Aorta (tissue), 5 donors: Measurements from ENCODE around the gene DIO3. TPM values are rescaled to one million over a fixed set of nuclear protein-coding genes. Genes with fewer than 3 reads are reported as not detected.

Source experiments
- ATAC-seq: fragments of 200-7000 bp; cut with Tn5 transposase; one replicate; pipeline ENCODE4 v1.9.1; 2022; ENCODE audit warnings: moderate library complexity; ENCODE audit not compliant: low FRiP score
- DNase-seq, 2 donors: peaks; one replicate each; pipeline ENCODE4 v3.0.0-alpha.2; 2020
- H3K27ac ChIP-seq, 2 donors: one replicate each; pipeline ENCODE4 v1.5.1; 2013; ENCODE audit warnings: low read length in 2 of 2, mild to moderate bottlenecking in 2 of 2, moderate library complexity in 2 of 2, control low read depth in 1 of 2, inconsistent platforms in 1 of 2, low read depth in 1 of 2
- H3K27me3 ChIP-seq, 2 donors: one replicate each; pipeline ENCODE4 v1.6.1; 2013; ENCODE audit warnings: control low read depth in 1 of 2, low read length in 1 of 2, mild to moderate bottlenecking in 1 of 2, moderate library complexity in 1 of 2; ENCODE audit not compliant: insufficient read depth in 2 of 2, control insufficient read depth in 1 of 2
- H3K36me3 ChIP-seq, 2 donors: one replicate each; pipeline ENCODE4 v1.6.1; 2013; ENCODE audit warnings: control low read depth in 1 of 2, low read length in 1 of 2, mild to moderate bottlenecking in 1 of 2; ENCODE audit not compliant: insufficient read depth in 2 of 2, control insufficient read depth in 1 of 2
- H3K4me1 ChIP-seq, 2 donors: one replicate each; pipeline ENCODE4 v1.6.1; 2013; ENCODE audit warnings: low read length in 2 of 2, control low read depth in 1 of 2, mild to moderate bottlenecking in 1 of 2, moderate library complexity in 1 of 2; ENCODE audit not compliant: insufficient read depth in 2 of 2, control insufficient read depth in 1 of 2
- H3K4me3 ChIP-seq, 2 donors: one replicate each; pipeline ENCODE4 v1.5.1; 2013; ENCODE audit warnings: low read length in 2 of 2, control low read depth in 1 of 2, mild to moderate bottlenecking in 1 of 2
- H3K9me3 ChIP-seq: one replicate; pipeline ENCODE4 v1.6.1; 2013; ENCODE audit warnings: mild to moderate bottlenecking, low read length; ENCODE audit not compliant: control insufficient read depth
- WGBS, 2 donors: extraction: QIAGEN DNeasy Blood & Tissue Kit; methylation state at CpG; one replicate each; pipeline ENCODE4 v1.1.7; 2013; 5-methylcytosine and 5-hydroxymethylcytosine counted together
- intact Hi-C, 2 donors: fragments of 100-400 bp; cut with DNase I; formaldehyde crosslinking; loops; one replicate each; pipeline versions ENCODE4 v1.14.2 to v1.15.0; 2022
- polyA plus RNA-seq, 2 donors: library from polyadenylated mRNA; stranded (reverse); fragments of 200-250 nt; gene quantifications; one replicate each; pipeline ENCODE4 v1.2.3, GENCODE V29; 2013
- total RNA-seq, 2 donors: library from RNA; stranded (reverse); fragmentation: NEBNext Ultra II Directional; extraction: Animal tissue kit (Norgen Biotek cat#: 25700); gene quantifications; one replicate each; pipeline ENCODE4 v1.2.1, GENCODE V29; 2021
- donor health status: healthy with polysubstance abuse.
- donor health status: Bipolar disorder and iron deficiency.
- donor health status: DM: no; HTN: no; CAD: no.
- donor health status: DM: no; HTN: no; CAD: no.
- donor health status: DM: yes; HTN: yes; CAD: no.

DIO3 gene
- total and polyA plus RNA-seq, 4 donors = 0.05 to 5.8 (median 2.0) TPM

DNA sequence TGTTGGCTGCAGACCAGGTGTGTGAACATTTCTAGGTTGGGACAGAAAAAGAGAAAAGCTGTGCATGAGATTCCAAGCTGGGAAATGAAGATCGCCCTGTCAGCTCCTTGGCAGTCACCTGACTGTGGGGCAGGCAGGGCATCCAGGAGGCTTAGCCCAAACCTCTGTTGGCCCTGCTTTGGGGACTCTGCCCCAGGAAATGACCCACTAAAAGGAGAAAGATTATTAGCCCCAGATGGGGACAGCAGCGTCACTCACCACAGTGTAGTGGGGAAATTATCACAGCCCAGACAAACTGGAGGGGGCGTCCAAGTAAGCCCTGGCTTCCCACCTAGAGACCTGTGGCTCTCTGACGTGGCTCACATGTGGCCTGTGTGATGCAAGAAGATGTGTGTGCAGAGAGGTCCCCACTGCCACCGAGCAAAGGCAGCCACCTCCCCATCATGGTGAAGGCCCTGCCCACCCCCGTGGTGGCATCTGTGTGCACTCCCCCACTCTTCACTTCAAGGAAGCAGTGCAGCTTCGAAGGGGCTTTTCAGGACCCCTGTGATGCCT, 39.1 kb downstream of the DIO3 start:
- 71 to 72% methylated on average over 7 of the region's 7 CpGs for WGBS, 2 donors
- intact Hi-C loops = no loop called here
- no peak for DNase-seq

DNA sequence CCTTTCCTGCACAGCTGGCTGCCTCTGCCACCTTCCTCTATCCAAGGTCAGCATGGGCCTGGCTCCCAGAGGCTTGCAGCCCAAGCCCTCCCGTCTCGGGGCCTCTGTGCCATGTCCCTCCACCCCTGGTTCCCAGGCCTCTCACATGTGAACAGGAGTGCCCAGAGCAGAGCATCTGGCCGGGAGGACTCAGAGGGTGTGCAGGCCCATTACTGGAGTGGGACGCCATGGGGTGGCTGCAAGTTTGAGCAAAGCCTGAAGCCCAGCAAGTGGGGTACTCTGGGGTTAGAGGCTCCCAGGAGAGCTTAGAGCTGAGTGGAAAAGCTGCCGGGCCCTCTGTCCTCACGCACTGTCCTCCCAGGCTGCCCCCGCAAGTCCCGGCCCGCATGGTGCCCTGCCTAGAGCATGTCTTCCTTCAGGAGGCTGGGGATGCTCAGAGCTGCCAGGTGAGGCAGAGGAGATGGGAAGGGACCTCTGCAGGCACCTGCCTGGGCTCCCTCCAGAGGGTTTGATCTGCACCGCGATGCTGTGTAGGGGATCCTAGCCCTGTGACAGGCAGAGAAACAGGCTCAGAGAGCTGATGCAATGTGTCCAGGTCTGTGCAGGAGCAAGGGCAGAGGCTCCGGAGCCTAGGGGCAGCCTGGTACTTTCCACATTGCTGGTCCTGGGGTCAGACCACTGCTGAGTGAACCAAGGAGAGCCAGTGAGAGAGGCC, 39.8 kb downstream of the DIO3 start:
- Histone ChIP-seq H3K36me3 (no peaks in the 10 kb centered on the region), H3K27ac (no peak overlapping the region), H3K4me3 (no peak overlapping the region), H3K4me1 (no peaks in the 10 kb centered on the region), H3K27me3 (no peaks in the 10 kb centered on the region), H3K9me3 (peaks cover 3% of the 10 kb centered on the region)
- DNase-seq (peak; percentile 26 to 63), ATAC-seq (no peak)
- intact Hi-C loops = no loop called here
- WGBS, 2 donors = 85 to 89% methylated on average over 12 of the region's 12 CpGs

More for the DNA sequence above, 39.1 kb downstream of the DIO3 start:
- Histone ChIP-seq H3K4me1 (no peaks in the 10 kb centered on the region), H3K27ac (no peak overlapping the region), H3K36me3 (no peaks in the 10 kb centered on the region), H3K27me3 (no peaks in the 10 kb centered on the region), H3K9me3 (peaks cover 3% of the 10 kb centered on the region), H3K4me3 (no peak overlapping the region)
- ATAC-seq = no peak

DNA sequence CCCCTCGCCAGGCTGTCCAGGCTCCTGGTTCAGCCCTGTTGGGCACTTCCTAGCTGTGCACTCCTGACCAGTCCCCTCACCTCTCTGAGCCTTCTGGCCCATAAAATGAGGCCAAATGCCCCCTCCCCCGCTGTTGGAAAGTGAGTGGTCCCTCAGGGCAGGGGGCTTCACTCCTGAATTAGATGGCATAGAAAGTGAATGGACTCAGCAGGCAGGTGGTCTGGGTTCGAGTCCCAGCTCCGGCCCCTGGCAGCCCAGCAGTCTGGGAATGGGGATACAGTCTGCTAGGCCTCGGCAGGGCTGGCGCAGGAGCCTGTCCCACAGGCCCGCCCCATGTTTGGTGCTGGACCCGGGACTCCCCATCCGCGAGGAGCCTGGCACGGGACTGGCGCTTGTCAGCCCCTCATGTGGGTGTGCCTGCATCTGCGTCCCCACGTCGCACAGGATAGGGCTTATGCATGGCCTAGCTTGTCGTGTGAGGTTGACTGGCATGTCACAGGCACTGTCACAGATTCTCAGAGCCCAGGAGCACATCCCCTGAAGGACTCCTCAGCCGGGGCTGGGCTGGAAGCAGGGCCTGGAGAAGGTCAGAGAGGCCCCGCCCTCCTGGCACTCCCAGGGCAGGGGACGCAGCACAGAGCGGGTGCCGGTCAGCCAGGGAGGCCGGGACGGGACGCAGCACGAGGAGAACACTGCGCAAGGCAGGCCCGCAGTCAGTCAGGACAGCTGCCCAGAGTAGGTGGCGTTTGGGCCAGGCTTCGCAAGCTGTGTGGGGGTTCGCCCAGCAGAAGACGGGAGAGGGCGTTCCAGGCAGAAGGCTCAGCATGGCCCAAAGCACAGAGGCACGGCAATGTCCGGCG, 40.5 kb downstream of the DIO3 start:
- Histone ChIP-seq H3K27me3 (no peaks in the 10 kb centered on the region), H3K4me3 (no peak overlapping the region), H3K4me1 (no peaks in the 10 kb centered on the region), H3K27ac (no peak overlapping the region), H3K36me3 (no peaks in the 10 kb centered on the region), H3K9me3 (peaks cover 3% of the 10 kb centered on the region)
- DNase-seq (peak; percentile 25 to 71), ATAC-seq (no peak)
- intact Hi-C loops = no loop called here
- 87 to 88% methylated on average over 32 to 35 of the region's 35 CpGs for WGBS, 2 donors

DNA sequence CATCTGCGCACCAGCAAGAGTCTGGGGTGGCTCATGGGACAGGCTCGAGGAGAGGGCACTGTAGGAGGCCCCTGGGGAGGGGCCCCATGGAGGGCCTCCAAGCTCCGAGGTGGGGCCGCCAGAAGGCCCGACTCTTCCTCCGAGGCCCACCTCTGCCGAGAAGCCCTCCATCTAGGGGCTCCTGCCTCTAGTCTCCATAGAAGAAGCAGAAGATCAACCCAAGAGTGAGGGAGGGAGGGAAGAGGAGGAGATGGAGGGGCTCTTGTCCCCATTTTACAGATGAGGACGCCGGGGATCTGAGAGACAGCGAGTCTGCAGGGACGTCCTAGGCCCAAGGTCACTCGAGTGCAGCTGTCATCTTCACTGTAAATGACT, 41.2 kb downstream of the DIO3 start:
- DNase-seq (no peak), ATAC-seq (no peak)
- Histone ChIP-seq H3K4me1 (no peaks in the 10 kb centered on the region), H3K27me3 (no peaks in the 10 kb centered on the region), H3K27ac (no peak overlapping the region), H3K36me3 (no peaks in the 10 kb centered on the region), H3K4me3 (no peak overlapping the region), H3K9me3 (peaks cover 3% of the 10 kb centered on the region)
- WGBS, 2 donors = 89 to 90% methylated on average over 12 of the region's 12 CpGs
- intact Hi-C loops = no loop called here

DNA sequence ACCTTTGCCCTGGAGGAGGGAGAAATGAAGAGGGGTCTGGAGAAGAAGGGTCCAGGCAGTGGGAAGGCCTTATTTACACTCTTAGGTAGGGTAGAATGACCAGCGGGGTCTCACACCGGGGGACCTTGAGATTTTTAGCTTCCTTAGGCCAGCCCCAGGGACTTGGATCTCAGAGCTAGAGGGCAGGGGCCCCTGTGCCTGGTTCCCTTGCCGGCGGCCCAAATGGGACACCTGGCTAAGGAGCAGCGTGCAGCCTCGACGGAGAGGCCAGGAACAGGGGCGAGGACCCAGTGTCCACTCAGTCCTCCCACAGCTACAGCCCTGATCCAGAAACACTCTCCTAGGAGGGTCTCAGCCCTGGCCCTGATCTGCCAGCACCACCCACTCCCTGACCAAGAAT, 41.8 kb downstream of the DIO3 start:
- DNase-seq (no peak), ATAC-seq (no peak)
- WGBS, 2 donors = 89 to 92% methylated on average over 8 of the region's 8 CpGs
- no peak overlapping the region for H3K4me3 ChIP-seq
- no peaks in the 10 kb centered on the region for H3K4me1 ChIP-seq
- intact Hi-C loops = no loop called here
- H3K27me3 ChIP-seq = no peaks in the 10 kb centered on the region
- H3K36me3 ChIP-seq = no peaks in the 10 kb centered on the region
- peaks cover 3% of the 10 kb centered on the region for H3K9me3 ChIP-seq
- H3K27ac ChIP-seq = no peak overlapping the region

DNA sequence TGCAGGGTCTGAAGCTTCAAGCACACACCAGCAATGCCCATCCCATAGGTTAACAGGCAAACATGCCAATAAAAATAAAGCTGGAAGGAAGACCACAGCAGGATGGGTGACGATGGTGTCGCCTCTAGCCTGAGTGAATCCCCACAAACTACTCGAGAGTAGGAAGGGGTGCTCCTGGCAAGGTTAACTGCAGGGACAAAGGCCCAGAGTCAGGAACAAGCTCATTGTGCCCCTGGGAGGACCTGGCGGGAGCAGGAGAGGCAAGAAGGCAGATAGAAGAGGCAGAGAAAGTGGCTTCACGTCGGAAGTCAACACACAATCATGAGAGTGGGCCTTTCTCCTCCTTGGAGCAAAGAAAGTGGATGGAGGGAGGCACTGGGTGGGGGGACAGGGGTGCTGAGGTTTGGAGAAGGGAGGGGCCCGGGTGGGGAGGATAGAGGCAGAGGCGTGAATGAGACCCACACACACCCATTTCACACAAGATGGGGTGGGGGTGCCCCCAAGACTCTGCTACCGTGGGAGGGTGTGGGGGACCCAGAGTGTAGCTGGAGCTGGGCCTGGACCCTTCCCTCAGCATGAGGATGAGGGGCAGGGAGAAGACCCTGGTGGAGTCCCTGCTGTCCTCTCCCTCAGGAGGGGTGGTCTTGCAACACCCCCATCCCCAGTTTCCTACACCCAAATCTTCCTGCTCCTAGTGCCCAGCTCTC, 43.1 kb downstream of the DIO3 start:
- WGBS, 2 donors = 79 to 82% methylated on average over 9 of the region's 9 CpGs

GRCh38 chr14:101604935-101605780, 43.9 kb downstream of the DIO3 start:
- DNase-seq (no peak), ATAC-seq (no peak)
- Histone ChIP-seq H3K9me3 (no peaks in the 10 kb centered on the region), H3K4me1 (no peaks in the 10 kb centered on the region), H3K4me3 (no peak overlapping the region), H3K27me3 (no peaks in the 10 kb centered on the region), H3K27ac (no peak overlapping the region), H3K36me3 (no peaks in the 10 kb centered on the region)
- intact Hi-C loops = no loop called here
- 84 to 86% methylated on average over 11 of the region's 11 CpGs for whole genome bisulfite sequencing, 2 donors

More for the DNA sequence above, 43.1 kb downstream of the DIO3 start:
- Histone ChIP-seq H3K4me3 (no peak overlapping the region), H3K36me3 (no peaks in the 10 kb centered on the region), H3K9me3 (no peaks in the 10 kb centered on the region), H3K4me1 (no peaks in the 10 kb centered on the region), H3K27ac (no peak overlapping the region), H3K27me3 (no peaks in the 10 kb centered on the region)
- intact Hi-C loops = no loop called here
- DNase-seq (peak in 1 of 2 donors; percentile 45), ATAC-seq (no peak)

DNA sequence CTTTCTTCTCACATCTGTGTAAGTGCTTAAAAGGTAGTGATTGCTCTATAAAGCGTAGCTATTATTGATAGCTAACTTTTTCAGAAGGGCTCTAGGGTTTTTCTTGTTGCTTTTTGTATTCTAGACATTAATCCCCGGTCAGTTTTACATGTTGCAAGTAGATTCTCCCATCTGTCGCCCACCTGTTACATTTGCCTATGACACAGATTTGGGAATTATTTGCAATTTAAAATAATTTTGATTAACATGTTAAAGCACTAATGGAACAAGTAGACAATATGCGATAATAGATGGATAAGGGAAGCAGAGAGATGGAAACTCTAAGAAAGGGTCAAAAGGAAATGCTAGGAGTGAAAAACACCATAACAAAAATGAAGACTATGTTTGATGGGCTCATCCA, 44.5 kb downstream of the DIO3 start:
- H3K27me3 ChIP-seq = no peaks in the 10 kb centered on the region
- no peaks in the 10 kb centered on the region for H3K36me3 ChIP-seq
- 87% methylated on average over 4 of the region's 4 CpGs for WGBS, 2 donors
- no peak for ATAC-seq
- no peak overlapping the region for H3K4me3 ChIP-seq
- no peak overlapping the region for H3K27ac ChIP-seq
- DNase-seq = no peak
- H3K9me3 ChIP-seq = no peaks in the 10 kb centered on the region
- intact Hi-C loops = no loop called here
- no peaks in the 10 kb centered on the region for H3K4me1 ChIP-seq
